HG03064 (cell line): ENCODE data around the gene CLASP2.

ENCODE experiments used
- ATAC-seq: cut with Tn5 transposase; IDR thresholded peaks from one replicate; pipeline ENCODE4 v1.9.1; 2021; ENCODE audit warnings: low read depth; ENCODE audit not compliant: unreplicated experiment

Gene CLASP2

GRCh38 chr3:33557829-33558228 is 160.2 kb downstream of the CLASP2 start:
- no peak for ATAC-seq

- no peak for ATAC-seq
These were observed 160.8 kb downstream of the CLASP2 start for GRCh38 chr3:33557279-33557678.

GRCh38 chr3:33547101-33547500 is 171.0 kb downstream of the CLASP2 start:
- no peak for ATAC-seq

GRCh38 chr3:33544126-33544525 is 173.9 kb downstream of the CLASP2 start:
- ATAC-seq: no peak

GRCh38 chr3:33543601-33544000 is 174.5 kb downstream of the CLASP2 start:
- no peak for ATAC-seq

- no peak for ATAC-seq
These were observed 176.1 kb downstream of the CLASP2 start for GRCh38 chr3:33541918-33542317.

- no peak for ATAC-seq
These were observed 179.2 kb downstream of the CLASP2 start for GRCh38 chr3:33538678-33539339.

GRCh38 chr3:33537133-33537532 is 180.9 kb downstream of the CLASP2 start:
- ATAC-seq: no peak

- no peak for ATAC-seq
These were observed 191.3 kb downstream of the CLASP2 start for GRCh38 chr3:33526787-33527186.

- no peak for ATAC-seq
These were observed 192.8 kb downstream of the CLASP2 start for GRCh38 chr3:33525232-33525631.

- no peak for ATAC-seq
These were observed 194.9 kb downstream of the CLASP2 start for GRCh38 chr3:33523093-33523667.

GRCh38 chr3:33521736-33522135 is 196.3 kb downstream of the CLASP2 start:
- no peak for ATAC-seq

- ATAC-seq: no peak
These were observed 204.7 kb downstream of the CLASP2 start for GRCh38 chr3:33513262-33513863.

GRCh38 chr3:33505027-33505426 is 213.0 kb downstream of the CLASP2 start:
- no peak for ATAC-seq

- ATAC-seq: no peak
These were observed 221.6 kb downstream of the CLASP2 start for GRCh38 chr3:33496449-33496848.

GRCh38 chr3:33491721-33492120 is 226.3 kb downstream of the CLASP2 start:
- no peak for ATAC-seq

- no peak for ATAC-seq
These were observed 227.3 kb downstream of the CLASP2 start for GRCh38 chr3:33490641-33491241.

GRCh38 chr3:33488683-33489082 is 229.4 kb downstream of the CLASP2 start:
- ATAC-seq: no peak

GRCh38 chr3:33488246-33488645 is 229.8 kb downstream of the CLASP2 start:
- no peak for ATAC-seq

GRCh38 chr3:33482111-33482521 is 235.9 kb downstream of the CLASP2 start:
- no peak for ATAC-seq

- ATAC-seq: no peak
These were observed 243.2 kb downstream of the CLASP2 start for GRCh38 chr3:33474896-33475295.

- ATAC-seq: no peak
These were observed 244.2 kb downstream of the CLASP2 start for GRCh38 chr3:33473813-33474212.
